Urinary bladder (tissue), 4 donors: Measurements from ENCODE around the gene CMTM7. TPM values are rescaled to one million over a fixed set of nuclear protein-coding genes. Genes with fewer than 3 reads are reported as not detected.

Experiments
- DNase-seq: peaks from one replicate; pipeline ENCODE4 v3.0.0-alpha.2; 2015; ENCODE audit errors: extremely low spot score
- H3K27ac ChIP-seq: one replicate; pipeline ENCODE4 v1.5.1; 2013; ENCODE audit warnings: low read depth, mild to moderate bottlenecking, moderate library complexity
- H3K36me3 ChIP-seq: one replicate; pipeline ENCODE4 v1.6.1; 2013; ENCODE audit warnings: mild to moderate bottlenecking, moderate library complexity; ENCODE audit not compliant: insufficient read depth
- H3K4me1 ChIP-seq: one replicate; pipeline ENCODE4 v1.6.1; 2013; ENCODE audit warnings: mild to moderate bottlenecking, moderate library complexity; ENCODE audit not compliant: insufficient read depth
- H3K4me3 ChIP-seq: one replicate; pipeline ENCODE4 v1.5.1; 2013; ENCODE audit warnings: low read depth, low read length
- WGBS: extraction: QIAGEN DNeasy Blood & Tissue Kit; methylation state at CpG from one replicate; pipeline ENCODE4 v1.1.7; 2013; 5-methylcytosine and 5-hydroxymethylcytosine counted together
- polyA plus RNA-seq: library from polyadenylated mRNA; stranded (reverse); fragments of 200-250 nt; gene quantifications from one replicate; pipeline ENCODE4 v1.2.3, GENCODE V29; 2013
- total RNA-seq: library from RNA; depleted of rRNA; stranded (reverse); fragments of >200 nt; gene quantifications from one replicate; pipeline ENCODE4 v1.2.3, GENCODE V29; 2014
- donor health status: healthy with polysubstance abuse.
- donor health status: healthy.

CMTM7 gene, protein sequence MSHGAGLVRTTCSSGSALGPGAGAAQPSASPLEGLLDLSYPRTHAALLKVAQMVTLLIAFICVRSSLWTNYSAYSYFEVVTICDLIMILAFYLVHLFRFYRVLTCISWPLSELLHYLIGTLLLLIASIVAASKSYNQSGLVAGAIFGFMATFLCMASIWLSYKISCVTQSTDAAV
- total RNA-seq (8.7 TPM), polyA plus RNA-seq (18.2 TPM)

GRCh38 chr3:32391643-32392535, at the start of gene CMTM7:
CMTM7 (plus strand) TSS chr3:32391853; CDS start chr3:32391907, 54 bp downstream.
- WGBS: under 1% methylated on average over 107 of the region's 107 CpGs
- DNase-seq: no peak
- H3K27ac ChIP-seq: peak within 1 kb of the TSS; percentile 84

DNA sequence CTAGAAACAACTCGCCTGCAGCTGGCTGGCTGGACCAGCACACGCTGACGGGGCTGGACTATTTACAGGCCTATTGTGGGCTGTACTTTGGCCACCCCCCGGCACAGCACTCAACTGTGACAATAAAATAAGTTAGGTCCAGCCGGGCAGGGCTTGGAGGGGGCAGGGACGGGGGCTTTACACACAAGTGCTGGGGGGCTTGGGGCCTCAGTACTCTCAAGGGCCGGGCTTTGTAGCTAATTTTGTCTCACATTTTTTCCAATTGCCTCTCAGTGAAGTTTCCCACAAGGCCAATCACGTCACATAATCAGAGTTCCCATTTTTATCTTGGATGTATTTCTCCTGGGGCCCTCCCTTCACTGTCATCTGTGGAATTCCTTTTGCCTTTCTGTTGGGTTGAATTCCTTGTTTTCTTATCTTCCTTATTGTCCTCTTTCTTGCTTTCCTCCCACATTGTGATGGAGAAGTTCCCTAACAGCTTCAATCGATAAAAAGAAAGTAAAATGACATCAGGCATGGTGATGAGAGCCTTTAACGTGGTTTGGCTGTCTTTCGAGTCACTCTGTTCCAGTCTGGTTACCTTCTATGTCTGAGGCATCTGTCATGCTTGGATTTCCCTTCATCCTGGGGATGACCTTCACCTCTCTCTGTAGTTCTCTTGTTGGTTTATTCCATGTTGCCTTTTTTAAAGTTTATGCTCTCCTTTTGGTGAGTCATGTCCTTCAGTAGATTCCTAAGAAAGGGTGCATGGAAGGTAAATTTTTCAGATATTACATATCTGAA, 44.1 kb upstream of the CMTM7 start:
- 58% methylated on average over 11 of the region's 11 CpGs for WGBS
- Histone ChIP-seq H3K27ac (no peak overlapping the region), H3K4me3 (no peak overlapping the region), H3K36me3 (no peaks in the 10 kb centered on the region), H3K4me1 (no peaks in the 10 kb centered on the region)
- no peak for DNase-seq

More at GRCh38 chr3:32391643-32392535, at the start of gene CMTM7:
- H3K4me1 ChIP-seq: no peaks in the 10 kb centered on the region
- H3K36me3 ChIP-seq: no peaks in the 10 kb centered on the region
- H3K4me3 ChIP-seq: peak within 1 kb of the TSS; percentile 82

- H3K27ac ChIP-seq: no peak overlapping the region
- H3K4me3 ChIP-seq: no peak overlapping the region
- DNase-seq: no peak
- WGBS: 96% methylated on average over 2 of the region's 2 CpGs
- H3K36me3 ChIP-seq: no peaks in the 10 kb centered on the region
- H3K4me1 ChIP-seq: no peaks in the 10 kb centered on the region
These were observed 42.5 kb upstream of the CMTM7 start for GRCh38 chr3:32349184-32349583.

GRCh38 chr3:32352563-32352962, 39.1 kb upstream of the CMTM7 start:
- Histone ChIP-seq H3K4me3 (no peak overlapping the region), H3K27ac (no peak overlapping the region), H3K4me1 (no peaks in the 10 kb centered on the region), H3K36me3 (no peaks in the 10 kb centered on the region)
- DNase-seq: no peak

DNA sequence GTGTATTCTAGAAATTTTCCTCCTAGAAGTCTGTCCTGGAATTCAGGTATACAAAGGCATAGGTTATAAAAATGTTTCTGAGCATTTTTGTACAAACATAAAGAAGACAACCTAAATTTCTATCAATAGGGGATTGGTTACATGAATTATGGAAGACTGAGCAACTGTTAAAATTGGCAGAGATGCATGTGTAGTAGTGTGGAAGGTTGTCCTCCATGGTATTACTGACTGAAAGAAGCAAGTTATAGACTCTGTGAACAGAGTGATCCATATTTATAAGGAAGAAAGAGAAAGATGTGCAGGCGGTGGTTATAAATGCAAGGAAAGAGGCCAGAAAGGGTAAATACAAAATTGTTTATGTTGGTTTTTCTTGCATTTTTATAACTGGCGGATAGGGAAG, 38.3 kb upstream of the CMTM7 start:
- Histone ChIP-seq H3K4me3 (no peak overlapping the region), H3K36me3 (no peaks in the 10 kb centered on the region), H3K4me1 (no peaks in the 10 kb centered on the region), H3K27ac (no peak overlapping the region)
- WGBS: 95% methylated on average over 2 of the region's 2 CpGs
- DNase-seq: no peak

DNA sequence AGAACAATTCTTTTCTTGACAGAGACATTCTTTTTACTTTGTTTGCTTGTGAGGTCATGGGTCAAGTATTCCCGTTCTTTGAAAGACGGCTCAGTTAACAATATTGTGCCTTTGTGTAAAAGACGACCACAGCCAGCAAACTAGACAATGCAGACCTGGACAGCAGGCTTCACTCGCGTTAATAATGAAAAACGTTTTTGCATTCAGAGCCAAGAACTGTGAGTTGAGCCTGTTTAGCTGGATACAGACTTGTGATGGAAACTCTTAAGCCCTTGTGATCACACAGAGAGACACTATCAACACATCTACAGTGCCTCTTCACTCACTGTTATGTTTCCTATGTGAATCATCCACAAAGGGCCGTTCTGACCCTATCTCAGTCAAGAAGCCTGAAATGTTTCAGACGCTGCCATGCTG, 37.3 kb upstream of the CMTM7 start:
- no peak overlapping the region for H3K27ac ChIP-seq
- no peak for DNase-seq
- no peaks in the 10 kb centered on the region for H3K36me3 ChIP-seq
- 25% methylated on average over 8 of the region's 8 CpGs for WGBS
- no peaks in the 10 kb centered on the region for H3K4me1 ChIP-seq
- H3K4me3 ChIP-seq: no peak overlapping the region

GRCh38 chr3:32355751-32356291, 35.8 kb upstream of the CMTM7 start:
- H3K4me3 ChIP-seq: no peak overlapping the region
- H3K27ac ChIP-seq: no peak overlapping the region
- H3K36me3 ChIP-seq: no peaks in the 10 kb centered on the region
- DNase-seq: no peak
- WGBS: 79% methylated on average over 8 of the region's 8 CpGs
- no peaks in the 10 kb centered on the region for H3K4me1 ChIP-seq

- Histone ChIP-seq H3K4me1 (no peaks in the 10 kb centered on the region), H3K36me3 (no peaks in the 10 kb centered on the region), H3K4me3 (no peak overlapping the region), H3K27ac (no peak overlapping the region)
- no peak for DNase-seq
- 90% methylated on average over 5 of the region's 5 CpGs for WGBS
These were observed 31.7 kb upstream of the CMTM7 start for GRCh38 chr3:32359766-32360492.

GRCh38 chr3:32360493-32360827, 31.2 kb upstream of the CMTM7 start:
- Histone ChIP-seq H3K27ac (no peak overlapping the region), H3K4me1 (no peaks in the 10 kb centered on the region), H3K4me3 (no peak overlapping the region), H3K36me3 (no peaks in the 10 kb centered on the region)
- WGBS: 72% methylated on average over 4 of the region's 4 CpGs
- no peak for DNase-seq

- 64% methylated on average over 6 of the region's 6 CpGs for WGBS
- Histone ChIP-seq H3K36me3 (no peaks in the 10 kb centered on the region), H3K4me3 (no peak overlapping the region), H3K27ac (no peak overlapping the region), H3K4me1 (no peaks in the 10 kb centered on the region)
- DNase-seq: no peak
These were observed 24.8 kb upstream of the CMTM7 start for GRCh38 chr3:32366638-32367397.

- no peak for DNase-seq
- 96% methylated on average over 10 of the region's 10 CpGs for WGBS
- no peak overlapping the region for H3K4me3 ChIP-seq
- no peaks in the 10 kb centered on the region for H3K4me1 ChIP-seq
- no peaks in the 10 kb centered on the region for H3K36me3 ChIP-seq
- no peak overlapping the region for H3K27ac ChIP-seq
These were observed 24.2 kb upstream of the CMTM7 start for GRCh38 chr3:32367442-32367841.

GRCh38 chr3:32371461-32372212, 20.0 kb upstream of the CMTM7 start:
- Histone ChIP-seq H3K36me3 (no peaks in the 10 kb centered on the region), H3K27ac (no peak overlapping the region), H3K4me1 (no peaks in the 10 kb centered on the region), H3K4me3 (no peak overlapping the region)
- DNase-seq: no peak
- WGBS: 91% methylated on average over 7 of the region's 7 CpGs
